Stomach (tissue), 9 donors: ENCODE data around the gene TTC28. TPM values are rescaled to one million over a fixed set of nuclear protein-coding genes. Genes with fewer than 3 reads are reported as not detected.

Experiments
- DNase-seq, 2 donors: peaks; one replicate each; pipeline versions ENCODE4 v3.0.0 to v3.0.0-alpha.2; 2013 to 2019
- H3K27ac ChIP-seq, 5 donors: fragments of 200-600 bp in 4 of 5; sonication (generic) in 4 of 5; one replicate each; pipeline ENCODE4 v1.5.1; 2013 to 2019; ENCODE audit warnings: mild to moderate bottlenecking in 1 of 5, moderate library complexity in 1 of 5
- H3K27me3 ChIP-seq, 3 donors: fragments of 200-600 bp; sonication (generic); one replicate each; pipeline ENCODE4 v1.5.1; 2017 to 2019; ENCODE audit warnings: mixed run types in 1 of 3
- H3K36me3 ChIP-seq, 4 donors: fragments of 200-600 bp; sonication (generic); 1 replicate in 3 of 4; 2 replicates in 1 of 4; pipeline ENCODE4 v1.5.1; 2016 to 2019
- H3K4me1 ChIP-seq, 4 donors: fragments of 200-600 bp; sonication (generic); one replicate each; pipeline ENCODE4 v1.5.1; 2016 to 2019
- H3K4me3 ChIP-seq, 4 donors: fragments of 200-600 bp; sonication (generic) in 3 of 4; one replicate each; pipeline ENCODE4 v1.5.1; 2016 to 2019; ENCODE audit warnings: mild to moderate bottlenecking in 1 of 4
- H3K9me3 ChIP-seq, 4 donors: fragments of 200-600 bp; sonication (generic); one replicate each; pipeline ENCODE4 v1.5.1; 2016 to 2019
- EP300 ChIP-seq: sonication (generic); formaldehyde crosslinking; IDR thresholded peaks from one replicate; pipeline ENCODE4 v1.6.1; 2017; ENCODE audit warnings: antibody characterized with exemption
- POLR2A ChIP-seq, 4 donors: fragments of 450-650 bp; IDR thresholded peaks; one replicate each; pipeline ENCODE4 v1.6.1; 2016; ENCODE audit warnings: antibody characterized with exemption in 4 of 4, control low read depth in 2 of 4, mild to moderate bottlenecking in 1 of 4, moderate library complexity in 1 of 4
- POLR2AphosphoS5 ChIP-seq, 3 donors: sonication (generic); formaldehyde crosslinking; IDR thresholded peaks; one replicate each; pipeline ENCODE4 v1.6.1; 2016; ENCODE audit warnings: antibody characterized with exemption in 3 of 3
- WGBS, 5 donors: extraction: QIAGEN DNeasy Blood & Tissue Kit in 3 of 5; methylation state at CpG; one replicate each; pipeline versions ENCODE4 v1.1.5 to v1.1.7; 2013 to 2018; 5-methylcytosine and 5-hydroxymethylcytosine counted together
- intact Hi-C: fragments of 100-400 bp; cut with DNase I; formaldehyde crosslinking; loops from one replicate; pipeline ENCODE4 v1.15.1; 2023; ENCODE audit warnings: low total_unique reads
- polyA plus RNA-seq, 3 donors: library from polyadenylated mRNA; stranded (reverse); fragments of 200-250 nt; gene quantifications; one replicate each; pipeline ENCODE4 v1.2.3, GENCODE V29; 2013
- total RNA-seq, 5 donors: library from RNA; depleted of rRNA; stranded (reverse); fragments of >200 nt; gene quantifications; one replicate each; pipeline versions ENCODE4 v1.1.0 to v1.2.3, GENCODE V29; 2014 to 2016
- TF ChIP-seq, protein P1 (sequence below), 7 experiments: fragments of 450-650 bp in 4 of 7; fragments of 200-600 bp in 3 of 7; sonication (generic) in 3 of 7; IDR thresholded peaks; one replicate each; pipeline ENCODE4 v1.5.1; 2016 to 2019; ENCODE audit warnings: antibody characterized with exemption in 7 of 7, control low read depth in 2 of 7, mild to moderate bottlenecking in 1 of 7
- donor health status: healthy with polysubstance abuse.
- donor health status: Bipolar disorder and iron deficiency.
- donor health status: healthy.

The TTC28 gene
- total and polyA plus RNA-seq, 8 donors = 1.7 to 53.4 (median 24.6) TPM

DNA sequence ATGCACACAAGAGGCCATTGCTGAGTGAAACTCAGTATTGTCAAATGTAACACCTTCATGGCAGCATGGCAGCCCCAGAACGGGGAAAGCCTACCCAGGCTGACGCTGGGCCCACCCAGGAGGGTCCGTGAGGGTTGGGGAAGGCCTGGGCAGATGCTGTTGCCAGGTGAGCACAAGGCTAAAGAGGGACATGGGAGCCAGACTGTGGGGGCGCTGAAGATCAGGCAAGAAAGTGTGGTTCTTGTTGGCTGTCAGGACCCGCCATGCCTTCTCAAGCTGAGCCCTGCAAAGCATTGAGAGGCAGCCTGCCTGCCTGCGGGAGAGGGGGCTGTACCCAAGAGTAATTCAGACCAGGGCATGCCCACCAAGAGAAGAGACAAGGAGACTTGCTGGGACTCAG is 675.6 kb downstream of the TTC28 start:
- H3K4me3 ChIP-seq = no peak overlapping the region
- no peaks in the 10 kb centered on the region for H3K9me3 ChIP-seq
- H3K36me3 ChIP-seq = peaks cover 5 to 49% (median 25%) of the 10 kb centered on the region in 4 donors
- intact Hi-C loops = no loop called here
- no peak for DNase-seq
- WGBS, 5 donors = 83 to 98% (median 96%) methylated on average over 6 of the region's 6 CpGs
- no peaks in the 10 kb centered on the region for H3K27me3 ChIP-seq
- no peak for TF ChIP-seq POLR2A (IDR thresholded peaks at IDR 0.05)
- no peak overlapping the region for H3K27ac ChIP-seq
- H3K4me1 ChIP-seq = peaks cover 0 to 13% (median 7%) of the 10 kb centered on the region in 4 donors

DNA sequence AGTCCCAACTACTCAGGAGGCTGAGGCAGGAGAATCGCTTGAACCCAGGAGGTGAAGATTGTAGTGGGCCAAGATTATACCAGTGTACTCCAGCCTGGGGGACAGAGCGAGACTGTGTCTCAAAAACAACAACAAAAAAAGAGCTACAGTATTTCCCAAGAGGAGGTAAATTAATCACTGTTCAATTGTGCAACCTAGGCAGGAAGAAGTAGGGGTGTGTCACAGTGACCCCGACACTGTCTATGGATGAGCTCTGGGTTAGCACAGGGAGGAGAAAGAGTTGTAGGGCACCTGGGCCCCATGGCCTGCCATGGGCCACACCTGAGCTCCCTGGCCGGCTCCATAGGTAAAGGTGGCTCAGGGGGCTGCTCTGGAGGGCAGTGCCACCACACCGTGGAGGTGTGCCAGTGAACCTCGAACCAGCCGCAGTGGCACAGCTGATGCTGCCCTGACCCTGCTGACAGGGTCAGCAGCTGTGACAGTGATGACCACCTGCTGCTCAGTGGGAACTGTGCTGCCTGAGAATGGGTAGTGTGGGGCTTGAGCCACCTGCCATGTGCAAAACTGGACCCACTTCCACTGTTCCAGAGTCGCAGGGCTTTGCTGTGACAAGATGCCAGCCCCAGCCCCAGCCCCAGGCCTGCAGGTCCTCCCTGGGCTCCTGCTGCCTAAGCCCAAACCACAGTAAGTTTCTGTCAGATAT is 676.6 kb downstream of the TTC28 start:
- intact Hi-C loops = no loop called here
- Histone ChIP-seq H3K4me3 (no peak overlapping the region), H3K27me3 (no peaks in the 10 kb centered on the region), H3K4me1 (peaks cover 0 to 8% (median 3%) of the 10 kb centered on the region in 4 donors), H3K9me3 (no peaks in the 10 kb centered on the region), H3K27ac (no peak overlapping the region), H3K36me3 (peaks cover 6 to 59% (median 35%) of the 10 kb centered on the region in 4 donors)
- TF ChIP-seq, protein P1, sequence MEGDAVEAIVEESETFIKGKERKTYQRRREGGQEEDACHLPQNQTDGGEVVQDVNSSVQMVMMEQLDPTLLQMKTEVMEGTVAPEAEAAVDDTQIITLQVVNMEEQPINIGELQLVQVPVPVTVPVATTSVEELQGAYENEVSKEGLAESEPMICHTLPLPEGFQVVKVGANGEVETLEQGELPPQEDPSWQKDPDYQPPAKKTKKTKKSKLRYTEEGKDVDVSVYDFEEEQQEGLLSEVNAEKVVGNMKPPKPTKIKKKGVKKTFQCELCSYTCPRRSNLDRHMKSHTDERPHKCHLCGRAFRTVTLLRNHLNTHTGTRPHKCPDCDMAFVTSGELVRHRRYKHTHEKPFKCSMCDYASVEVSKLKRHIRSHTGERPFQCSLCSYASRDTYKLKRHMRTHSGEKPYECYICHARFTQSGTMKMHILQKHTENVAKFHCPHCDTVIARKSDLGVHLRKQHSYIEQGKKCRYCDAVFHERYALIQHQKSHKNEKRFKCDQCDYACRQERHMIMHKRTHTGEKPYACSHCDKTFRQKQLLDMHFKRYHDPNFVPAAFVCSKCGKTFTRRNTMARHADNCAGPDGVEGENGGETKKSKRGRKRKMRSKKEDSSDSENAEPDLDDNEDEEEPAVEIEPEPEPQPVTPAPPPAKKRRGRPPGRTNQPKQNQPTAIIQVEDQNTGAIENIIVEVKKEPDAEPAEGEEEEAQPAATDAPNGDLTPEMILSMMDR (IDR thresholded peaks at IDR 0.05) = no peak
- TF ChIP-seq POLR2A (IDR thresholded peaks at IDR 0.05) = no peak
- no peak for TF ChIP-seq POLR2AphosphoS5 (IDR thresholded peaks at IDR 0.05)
- DNase-seq = no peak
- 86 to 91% (median 87%) methylated on average over 6 to 8 of the region's 8 CpGs for WGBS, 5 donors

DNA sequence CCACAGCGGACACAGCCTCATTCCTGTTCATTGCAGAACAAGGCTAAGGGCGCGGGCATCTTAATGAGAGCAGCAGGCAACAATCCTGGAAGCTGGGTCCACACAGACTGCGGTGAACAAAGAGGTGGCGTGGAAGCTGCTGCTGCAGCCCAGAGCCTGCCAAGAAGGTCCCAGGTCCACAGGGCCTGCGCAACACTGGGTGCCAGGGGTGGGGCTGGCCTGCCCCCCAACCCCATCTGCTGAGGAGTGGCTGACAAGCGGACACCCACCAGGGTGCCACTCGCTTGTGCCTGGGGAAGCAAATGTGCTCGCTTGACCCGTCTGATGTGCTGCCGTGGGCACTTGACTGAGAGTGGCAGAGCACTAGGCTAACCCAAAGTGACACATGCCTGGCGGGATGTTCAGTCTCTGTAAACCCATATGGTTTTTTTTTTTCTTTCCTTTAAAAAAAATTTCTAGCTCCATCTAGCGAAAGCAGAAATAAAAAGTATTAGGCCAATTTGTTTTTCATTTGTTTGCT is 677.4 kb downstream of the TTC28 start:
- intact Hi-C loops = no loop called here
- H3K9me3 ChIP-seq = no peaks in the 10 kb centered on the region
- H3K4me1 ChIP-seq = peaks cover 0 to 8% (median 3%) of the 10 kb centered on the region in 4 donors
- WGBS, 5 donors = 86 to 96% (median 95%) methylated on average over 5 to 13 of the region's 13 CpGs
- H3K36me3 ChIP-seq = peaks cover 6 to 67% (median 42%) of the 10 kb centered on the region in 4 donors
- no peak overlapping the region for H3K27ac ChIP-seq
- DNase-seq = no peak
- TF ChIP-seq POLR2AphosphoS5 (IDR thresholded peaks at IDR 0.05) (no peak), EP300 (no peak), POLR2A (IDR thresholded peaks at IDR 0.05) (no peak)
- TF ChIP-seq, protein P1 (IDR thresholded peaks at IDR 0.05) = no peak
- H3K27me3 ChIP-seq = no peaks in the 10 kb centered on the region
- H3K4me3 ChIP-seq = no peak overlapping the region

DNA sequence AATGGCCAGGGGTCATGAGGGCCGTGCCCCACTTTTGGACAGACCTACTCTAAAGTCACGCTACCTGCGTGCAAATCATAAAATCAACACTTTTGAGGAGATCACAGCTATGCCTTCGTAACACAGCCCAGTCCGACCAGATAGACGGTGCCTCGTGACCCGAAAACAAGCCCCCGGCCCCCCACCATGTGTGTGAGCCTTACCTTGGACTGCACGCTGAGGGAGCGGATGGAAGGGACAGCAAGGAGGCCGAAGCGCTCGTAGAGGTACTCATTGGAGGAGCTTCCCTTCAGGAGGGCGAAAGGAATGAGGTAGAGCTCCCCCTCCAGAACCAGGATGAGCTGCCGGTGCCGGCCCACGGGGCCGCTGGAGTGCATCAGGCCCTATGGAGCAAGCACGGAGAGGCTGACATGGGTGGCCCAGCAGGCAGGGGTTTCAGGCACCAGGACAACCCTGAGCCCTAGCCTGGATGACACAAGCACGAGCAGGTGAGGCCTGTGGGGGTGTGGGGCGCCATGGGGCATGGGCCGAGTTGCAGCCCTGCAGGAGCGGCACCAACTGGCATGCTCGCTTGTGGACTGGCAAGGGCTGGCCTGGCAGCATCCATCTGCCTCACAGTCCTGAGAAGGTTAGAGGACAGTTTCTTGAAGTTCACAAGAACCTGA is 678.3 kb downstream of the TTC28 start:
- 94 to 96% (median 95%) methylated on average over 20 to 25 of the region's 25 CpGs for WGBS, 5 donors

More for the DNA sequence above, 678.3 kb downstream of the TTC28 start:
- Histone ChIP-seq H3K27ac (no peak overlapping the region), H3K36me3 (peaks cover 6 to 74% (median 45%) of the 10 kb centered on the region in 4 donors), H3K9me3 (no peaks in the 10 kb centered on the region), H3K27me3 (no peaks in the 10 kb centered on the region), H3K4me3 (no peak overlapping the region), H3K4me1 (peaks cover 0 to 6% (median under 1%) of the 10 kb centered on the region in 4 donors)
- DNase-seq = no peak
- intact Hi-C loops = no loop called here
- TF ChIP-seq EP300 (no peak), POLR2AphosphoS5 (IDR thresholded peaks at IDR 0.05) (no peak), POLR2A (IDR thresholded peaks at IDR 0.05) (no peak)
- TF ChIP-seq, protein P1 (IDR thresholded peaks at IDR 0.05) = no peak
